Esophagus (tissue), 2 donors: Measurements from ENCODE around the gene GALR3. TPM values are rescaled to one million over a fixed set of nuclear protein-coding genes. Genes with fewer than 3 reads are reported as not detected.
A peak's percentile ranks its signal among the peaks of the same experiment; 100 is the strongest.
"Not testable (repeated sequence)": the region's sequence is repeated elsewhere in the genome, so short reads cannot be mapped to it uniquely, and the experiment has no call there.

ENCODE experiments used
- H3K27ac ChIP-seq, 2 donors: one replicate each; pipeline ENCODE4 v1.5.1; 2013; ENCODE audit warnings: low read depth in 2 of 2, mild to moderate bottlenecking in 2 of 2, inconsistent platforms in 1 of 2, low read length in 1 of 2, moderate library complexity in 1 of 2
- H3K27me3 ChIP-seq, 2 donors: one replicate each; pipeline ENCODE4 v1.6.1; 2013; ENCODE audit warnings: low read length in 2 of 2, control low read depth in 1 of 2, mild to moderate bottlenecking in 1 of 2; ENCODE audit not compliant: insufficient read depth in 2 of 2, control insufficient read depth in 1 of 2
- H3K36me3 ChIP-seq, 2 donors: one replicate each; pipeline ENCODE4 v1.6.1; 2013; ENCODE audit warnings: low read length in 1 of 2; ENCODE audit not compliant: control insufficient read depth in 2 of 2, insufficient read depth in 2 of 2
- H3K4me1 ChIP-seq, 2 donors: one replicate each; pipeline ENCODE4 v1.6.1; 2013; ENCODE audit warnings: low read length in 1 of 2; ENCODE audit not compliant: control insufficient read depth in 2 of 2, insufficient read depth in 2 of 2
- H3K4me3 ChIP-seq, 2 donors: one replicate each; pipeline ENCODE4 v1.5.1; 2013; ENCODE audit warnings: low read length in 2 of 2, mild to moderate bottlenecking in 2 of 2, low read depth in 1 of 2, moderate library complexity in 1 of 2
- H3K9me3 ChIP-seq, 2 donors: one replicate each; pipeline ENCODE4 v1.6.1; 2013; ENCODE audit warnings: mild to moderate bottlenecking in 2 of 2, low read depth in 1 of 2, low read length in 1 of 2, moderate library complexity in 1 of 2; ENCODE audit not compliant: control insufficient read depth in 2 of 2, insufficient read depth in 1 of 2
- WGBS, 2 donors: extraction: QIAGEN DNeasy Blood & Tissue Kit; methylation state at CpG; one replicate each; pipeline ENCODE4 v1.1.7; 2013; 5-methylcytosine and 5-hydroxymethylcytosine counted together
- polyA plus RNA-seq, 2 donors: library from polyadenylated mRNA; stranded (reverse); fragments of 200-250 nt; gene quantifications; one replicate each; pipeline ENCODE4 v1.2.3, GENCODE V29; 2013
- donor health status: healthy with polysubstance abuse.
- donor health status: Bipolar disorder and iron deficiency.

The GALR3 gene
- polyA plus RNA-seq, 2 donors = 0.02 TPM; not detected in 1

DNA sequence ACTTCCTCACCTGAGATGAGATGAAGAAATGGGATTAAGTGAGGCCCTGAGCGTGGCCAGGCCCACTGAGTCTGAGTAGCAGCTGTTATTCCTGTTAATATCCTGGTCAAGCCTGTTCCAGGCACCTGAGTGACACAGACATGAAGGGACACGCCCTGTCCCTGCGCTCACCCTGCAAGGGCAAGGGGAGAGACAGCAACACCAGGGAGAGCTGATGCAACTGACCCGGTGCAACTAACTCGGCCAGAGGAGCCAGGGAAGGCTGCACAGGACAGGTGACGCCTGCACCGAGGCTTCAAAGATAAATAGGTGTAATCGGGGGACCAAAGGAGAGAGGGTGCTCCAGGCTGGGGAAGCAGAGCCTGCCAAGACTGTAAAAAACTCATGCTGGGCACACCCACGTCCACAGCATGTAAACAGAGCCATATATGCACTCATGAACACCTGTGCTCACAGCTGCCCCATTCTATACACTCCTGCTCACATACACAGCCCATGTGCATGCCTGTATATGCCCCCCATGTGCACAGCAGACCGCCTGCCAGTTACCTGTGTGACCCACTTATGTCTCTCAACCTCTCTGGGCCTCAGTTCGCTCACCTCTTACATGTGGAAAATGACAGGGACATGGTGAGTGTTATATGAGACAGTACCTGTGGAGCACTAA is 38.2 kb upstream of the GALR3 start:
- Histone ChIP-seq H3K9me3 (no peaks in the 10 kb centered on the region), H3K27me3 (no peaks in the 10 kb centered on the region), H3K4me1 (peaks cover 12 to 26% of the 10 kb centered on the region in 2 donors), H3K27ac (peak overlapping the region; percentile 90 to 97), H3K36me3 (no peaks in the 10 kb centered on the region), H3K4me3 (no peak overlapping the region)
- 44 to 45% methylated on average over 11 of the region's 11 CpGs for WGBS, 2 donors

DNA sequence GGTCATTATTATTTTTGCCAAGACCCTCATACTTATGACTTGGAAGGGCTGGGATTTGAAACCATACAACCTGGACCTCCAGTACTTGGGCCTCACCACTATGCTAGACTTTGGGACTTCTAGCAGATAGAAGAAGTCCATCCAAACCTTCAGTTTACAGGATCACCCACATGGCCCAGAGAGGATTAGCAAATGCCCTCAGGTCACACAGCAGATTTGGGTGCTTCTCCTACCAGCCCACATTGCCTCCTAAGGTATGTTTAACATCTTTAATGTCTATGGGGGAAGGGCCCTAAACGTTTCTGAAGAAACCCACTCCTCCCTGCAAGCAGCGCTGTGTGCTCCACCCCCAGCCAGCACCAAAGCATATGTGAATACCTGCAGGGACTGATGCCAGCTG is 32.9 kb upstream of the GALR3 start:
- WGBS, 2 donors = 59 to 66% methylated on average over 2 of the region's 2 CpGs
- Histone ChIP-seq H3K27ac (no peak overlapping the region), H3K4me3 (no peak overlapping the region)

DNA sequence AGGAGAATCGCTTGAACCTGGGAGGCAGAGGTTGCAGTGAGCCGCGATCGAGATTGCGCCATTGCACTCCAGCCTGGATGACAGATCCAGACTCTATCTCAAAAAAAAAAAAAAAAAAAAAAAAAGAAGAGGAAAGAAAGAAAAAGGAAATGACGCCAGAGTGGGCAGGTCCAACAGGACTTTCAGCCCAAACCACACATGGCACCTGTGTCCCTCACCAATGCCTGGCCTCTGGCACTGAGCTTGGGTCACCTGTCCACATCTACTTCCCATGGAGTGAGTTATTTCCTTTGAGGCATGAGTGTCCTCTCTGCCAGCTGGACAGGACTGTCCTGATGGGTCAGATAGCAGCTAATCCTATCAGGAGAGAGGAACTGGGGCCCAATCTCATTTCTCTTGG is 30.7 kb upstream of the GALR3 start:
- Histone ChIP-seq H3K27me3 (no peaks in the 10 kb centered on the region), H3K9me3 (no peaks in the 10 kb centered on the region), H3K27ac (peak overlapping the region in 1 of 2 donors; percentile 22), H3K4me1 (no peaks in the 10 kb centered on the region), H3K4me3 (no peak overlapping the region), H3K36me3 (no peaks in the 10 kb centered on the region)
- 86 to 87% methylated on average over 6 of the region's 6 CpGs for WGBS, 2 donors

More for the DNA sequence above, 32.9 kb upstream of the GALR3 start:
- Histone ChIP-seq H3K9me3 (no peaks in the 10 kb centered on the region), H3K36me3 (no peaks in the 10 kb centered on the region), H3K4me1 (peaks cover 0 to 1% of the 10 kb centered on the region in 2 donors), H3K27me3 (no peaks in the 10 kb centered on the region)

DNA sequence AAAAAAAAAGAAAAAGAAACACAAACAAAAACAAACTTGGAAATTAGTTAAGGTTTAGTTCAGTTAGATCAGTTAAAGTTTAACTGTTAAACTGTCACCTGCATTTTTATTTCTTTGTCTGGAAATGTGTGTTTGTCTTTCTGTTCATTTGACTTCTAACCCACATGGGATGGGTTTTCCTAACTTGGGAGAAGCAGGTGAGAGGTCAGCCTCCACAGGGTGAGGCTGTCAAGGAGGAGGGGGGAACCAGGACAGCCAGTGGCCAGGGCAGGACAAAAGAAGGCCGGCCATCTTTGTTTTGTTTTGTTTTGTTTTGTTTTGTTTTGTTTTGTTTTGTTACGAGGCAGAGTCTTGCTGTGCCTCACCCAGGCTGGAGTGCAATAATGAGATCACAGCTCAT is 28.8 kb upstream of the GALR3 start:
- no peaks in the 10 kb centered on the region for H3K4me1 ChIP-seq
- H3K4me3 ChIP-seq = no peak overlapping the region
- no peaks in the 10 kb centered on the region for H3K9me3 ChIP-seq
- no peak overlapping the region for H3K27ac ChIP-seq
- H3K27me3 ChIP-seq = no peaks in the 10 kb centered on the region
- no peaks in the 10 kb centered on the region for H3K36me3 ChIP-seq
- WGBS, 2 donors = 59 to 75% methylated on average over 2 of the region's 2 CpGs

DNA sequence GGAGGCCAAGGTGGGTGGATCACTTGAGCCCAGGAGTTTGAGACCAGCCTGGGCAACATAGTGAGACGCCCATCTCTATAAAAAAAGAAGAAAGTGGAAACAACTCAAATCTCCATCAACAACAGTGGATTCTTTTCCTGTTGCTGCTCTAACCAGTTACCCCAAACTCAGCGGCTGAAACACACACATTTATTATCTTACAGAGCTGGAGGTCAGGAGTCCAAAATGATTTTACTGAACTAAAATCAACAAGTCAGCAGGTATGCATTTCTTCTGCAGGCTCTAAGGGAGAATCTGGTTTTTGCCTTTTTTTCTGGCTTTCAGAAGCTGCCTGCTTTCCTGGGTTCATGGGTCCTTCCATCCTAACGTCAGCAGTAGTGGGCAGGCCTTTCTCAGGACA is 27.1 kb upstream of the GALR3 start:
- no peaks in the 10 kb centered on the region for H3K36me3 ChIP-seq
- no peaks in the 10 kb centered on the region for H3K9me3 ChIP-seq
- no peak overlapping the region for H3K27ac ChIP-seq
- H3K27me3 ChIP-seq = no peaks in the 10 kb centered on the region
- 74 to 76% methylated on average over 3 of the region's 3 CpGs for WGBS, 2 donors
- H3K4me1 ChIP-seq = no peaks in the 10 kb centered on the region
- H3K4me3 ChIP-seq = no peak overlapping the region

DNA sequence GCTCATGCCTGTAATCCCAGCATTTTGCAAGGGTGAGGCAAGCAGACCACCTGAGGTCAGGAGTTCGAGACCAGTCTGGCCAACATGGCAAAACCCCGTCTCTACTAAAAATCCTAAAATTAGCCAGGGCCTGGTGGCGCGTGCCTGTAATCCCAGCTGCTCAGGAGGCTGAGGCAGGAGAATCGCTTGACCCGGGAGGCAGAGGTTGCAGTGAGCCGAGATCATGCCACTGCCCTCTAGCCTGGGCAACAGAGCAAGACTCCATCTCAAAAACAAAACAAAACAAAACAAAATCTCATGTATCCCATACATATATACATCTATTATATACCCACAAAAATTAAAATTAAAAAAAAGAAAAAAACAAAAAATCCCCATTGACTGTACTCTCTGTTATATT is 25.9 kb upstream of the GALR3 start:
- H3K9me3 ChIP-seq, H3K27ac ChIP-seq, H3K4me1 ChIP-seq, H3K4me3 ChIP-seq, H3K36me3 ChIP-seq, H3K27me3 ChIP-seq: not testable (repeated sequence)
- WGBS, 2 donors = 90 to 92% methylated on average over 7 of the region's 7 CpGs

DNA sequence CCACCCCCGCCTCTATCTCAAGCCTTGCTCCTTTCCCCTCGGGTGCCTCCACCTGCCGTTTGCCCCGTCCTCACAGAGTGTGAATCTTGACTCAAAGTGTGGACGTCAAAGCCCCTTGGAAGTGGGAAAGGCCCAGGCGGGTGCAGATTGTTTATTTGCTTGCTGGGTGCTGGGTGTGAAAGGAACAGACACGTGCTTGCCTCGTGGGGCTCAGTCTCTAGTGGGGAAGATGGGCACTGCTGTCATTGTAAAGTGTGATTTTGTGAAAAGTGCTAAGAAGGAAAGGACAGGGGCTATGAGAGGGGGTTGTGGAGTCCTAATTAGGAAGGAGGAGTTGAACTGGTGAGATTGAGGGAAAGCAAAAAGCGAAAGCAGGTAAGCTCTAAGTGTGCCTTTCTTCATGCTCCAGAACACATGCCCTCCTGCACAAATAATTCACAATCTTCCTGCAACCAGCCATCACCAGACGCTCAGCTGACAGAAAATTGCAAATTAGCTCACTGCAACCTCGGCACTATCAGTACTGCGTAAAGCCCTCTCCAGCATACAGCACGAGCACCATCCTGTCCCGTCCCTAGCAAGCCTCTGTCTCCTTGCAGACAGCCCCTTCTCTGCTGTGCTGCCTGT is 25.2 kb upstream of the GALR3 start:
- 64 to 65% methylated on average over 14 of the region's 14 CpGs for WGBS, 2 donors
- Histone ChIP-seq H3K27ac (no peak overlapping the region), H3K4me1 (peaks cover 0 to 2% of the 10 kb centered on the region in 2 donors)

DNA sequence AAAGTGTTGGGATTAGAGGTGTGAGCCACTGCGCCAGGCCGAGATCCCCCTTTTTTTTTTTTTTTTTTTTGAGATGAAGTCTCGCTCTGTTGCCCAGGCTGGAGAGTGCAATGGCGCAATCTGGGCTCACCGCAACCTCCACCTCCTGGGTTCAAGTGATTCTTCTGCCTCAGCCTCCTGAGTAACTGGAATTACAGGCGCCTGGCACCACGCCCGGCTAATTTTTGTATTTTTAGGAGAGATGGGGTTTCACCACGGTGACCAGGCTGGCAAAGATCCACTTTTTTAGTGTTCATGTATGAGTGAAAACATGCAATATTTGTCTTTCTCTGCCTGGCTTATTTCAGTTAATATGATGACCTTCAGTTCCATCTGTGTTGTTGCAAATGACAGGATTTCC is 23.2 kb upstream of the GALR3 start:
- not testable (repeated sequence) for H3K4me1 ChIP-seq, H3K27ac ChIP-seq, H3K27me3 ChIP-seq, H3K4me3 ChIP-seq, H3K36me3 ChIP-seq, H3K9me3 ChIP-seq
- 72 to 75% methylated on average over 9 of the region's 9 CpGs for whole genome bisulfite sequencing, 2 donors

More for the DNA sequence above, 25.2 kb upstream of the GALR3 start:
- Histone ChIP-seq H3K27me3 (no peaks in the 10 kb centered on the region), H3K4me3 (no peak overlapping the region), H3K9me3 (no peaks in the 10 kb centered on the region), H3K36me3 (no peaks in the 10 kb centered on the region)

DNA sequence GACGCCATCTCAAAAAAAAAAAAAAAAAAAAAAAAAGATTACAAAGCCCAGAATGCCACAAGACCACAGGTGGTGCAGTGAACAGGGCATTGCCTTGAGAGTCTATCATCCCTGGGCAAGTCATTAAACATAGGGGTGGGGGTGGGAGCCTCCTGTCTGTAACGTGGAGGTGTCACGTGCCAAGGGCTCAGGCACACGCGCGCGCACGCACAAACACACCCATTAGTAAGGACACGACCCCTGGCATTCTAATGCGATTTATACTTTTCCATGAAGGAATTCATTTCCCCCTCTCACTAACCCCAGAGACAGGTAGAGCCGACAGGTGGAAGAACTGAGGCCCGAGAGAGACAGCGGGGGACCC is 21.3 kb upstream of the GALR3 start:
- H3K4me3 ChIP-seq = peak overlapping the region; percentile 53 to 66
- H3K4me1 ChIP-seq = peaks cover 0 to 7% of the 10 kb centered on the region in 2 donors
- H3K9me3 ChIP-seq = no peaks in the 10 kb centered on the region
- H3K27ac ChIP-seq = no peak overlapping the region
- H3K36me3 ChIP-seq = no peaks in the 10 kb centered on the region
- WGBS, 2 donors = 3 to 5% methylated on average over 12 to 13 of the region's 13 CpGs
- H3K27me3 ChIP-seq = no peaks in the 10 kb centered on the region
